H9 (cell line): ENCODE results near the gene LTBP4. TPM values are rescaled to one million over a fixed set of nuclear protein-coding genes. Genes with fewer than 3 reads are reported as not detected.

Experiments used
- DNase-seq: peaks from one replicate; pipeline ENCODE4 v3.0.0-alpha.2; 2017
- H2AFZ ChIP-seq: one replicate; pipeline ENCODE4 v1.6.1; 2013; ENCODE audit warnings: mild to moderate bottlenecking, low read length, control low read depth, moderate library complexity
- H2AK5ac ChIP-seq: 2 replicates; pipeline ENCODE4 v1.6.1; 2013; ENCODE audit warnings: low read length, control low read depth, mixed read lengths; ENCODE audit not compliant: insufficient read length
- H2BK120ac ChIP-seq: one replicate; pipeline ENCODE4 v1.6.1; 2013; ENCODE audit warnings: low read depth, mild to moderate bottlenecking, low read length, control low read depth, inconsistent platforms; ENCODE audit not compliant: poor library complexity, severe bottlenecking
- H2BK12ac ChIP-seq: 2 replicates; pipeline ENCODE4 v1.6.1; 2013; ENCODE audit warnings: low read length, control low read depth, mixed read lengths, low read depth; ENCODE audit not compliant: insufficient read length
- H2BK15ac ChIP-seq: 2 replicates; pipeline ENCODE4 v1.6.1; 2013; ENCODE audit warnings: low read depth, low read length, control low read depth
- H2BK20ac ChIP-seq: one replicate; pipeline ENCODE4 v1.6.1; 2013; ENCODE audit warnings: low read depth, mild to moderate bottlenecking, low read length, control low read depth, inconsistent platforms; ENCODE audit not compliant: poor library complexity, severe bottlenecking
- H2BK5ac ChIP-seq: 2 replicates; pipeline ENCODE4 v1.6.1; 2013; ENCODE audit warnings: low read length, control low read depth, mixed read lengths; ENCODE audit not compliant: insufficient read length
- H3K14ac ChIP-seq: 2 replicates; pipeline ENCODE4 v1.6.1; 2013; ENCODE audit warnings: low read length, control low read depth; ENCODE audit not compliant: insufficient read depth
- H3K18ac ChIP-seq: 2 replicates; pipeline ENCODE4 v1.6.1; 2013; ENCODE audit warnings: low read depth, mild to moderate bottlenecking, mixed read lengths, low read length, control low read depth; ENCODE audit not compliant: insufficient read length
- H3K23ac ChIP-seq: 2 replicates; pipeline ENCODE4 v1.6.1; 2013; ENCODE audit warnings: low read length, control low read depth, mixed read lengths, low read depth; ENCODE audit not compliant: insufficient read length
- H3K23me2 ChIP-seq: 2 replicates; pipeline ENCODE4 v1.6.1; 2013; ENCODE audit warnings: low read depth, mild to moderate bottlenecking, mixed read lengths, low read length, control low read depth; ENCODE audit not compliant: insufficient read length, poor library complexity, severe bottlenecking
- H3K27ac ChIP-seq: 2 replicates; pipeline ENCODE4 v1.5.1; 2013; ENCODE audit warnings: low read length, control low read depth, mixed read lengths, low read depth; ENCODE audit not compliant: insufficient read length
- H3K27me3 ChIP-seq: 2 replicates; pipeline ENCODE4 v1.6.1; 2013; ENCODE audit warnings: low read length, control low read depth, inconsistent platforms; ENCODE audit not compliant: insufficient read depth
- H3K4ac ChIP-seq: 2 replicates; pipeline ENCODE4 v1.6.1; 2013; ENCODE audit warnings: low read depth, mild to moderate bottlenecking, control low read depth, inconsistent platforms, low read length, moderate library complexity
- H3K4me1 ChIP-seq: 2 replicates; pipeline ENCODE4 v1.6.1; 2013; ENCODE audit warnings: low read length, control low read depth, inconsistent platforms; ENCODE audit not compliant: insufficient read depth
- H3K4me2 ChIP-seq: 2 replicates; pipeline ENCODE4 v1.6.1; 2013; ENCODE audit warnings: low read length, control low read depth, mixed read lengths; ENCODE audit not compliant: insufficient read length, insufficient read depth
- H3K56ac ChIP-seq: 2 replicates; pipeline ENCODE4 v1.6.1; 2013; ENCODE audit warnings: low read depth, mild to moderate bottlenecking, mixed read lengths, low read length, control low read depth; ENCODE audit not compliant: insufficient read length
- H3K79me1 ChIP-seq: 2 replicates; pipeline ENCODE4 v1.6.1; 2013; ENCODE audit warnings: low read depth, mild to moderate bottlenecking, moderate library complexity, low read length, control low read depth, inconsistent platforms; ENCODE audit not compliant: insufficient read depth, poor library complexity, severe bottlenecking
- H3K79me2 ChIP-seq: 2 replicates; pipeline ENCODE4 v1.6.1; 2013; ENCODE audit warnings: low read length, control low read depth, inconsistent platforms; ENCODE audit not compliant: insufficient read depth
- H3K9ac ChIP-seq: 2 replicates; pipeline ENCODE4 v1.6.1; 2013; ENCODE audit warnings: low read length, control low read depth, mixed read lengths; ENCODE audit not compliant: insufficient read length; ENCODE audit errors: extremely low read depth
- H3K9me3 ChIP-seq: one replicate; pipeline ENCODE4 v1.6.1; 2013; ENCODE audit warnings: low read depth, low read length, inconsistent platforms; ENCODE audit not compliant: control insufficient read depth
- H3T11ph ChIP-seq: one replicate; pipeline ENCODE4 v1.6.1; 2013; ENCODE audit warnings: mild to moderate bottlenecking, low read length, control low read depth, inconsistent platforms
- H4K20me1 ChIP-seq: one replicate; pipeline ENCODE4 v1.6.1; 2013; ENCODE audit not compliant: control insufficient read depth, insufficient read length, insufficient read depth
- H4K5ac ChIP-seq: 2 replicates; pipeline ENCODE4 v1.6.1; 2013; ENCODE audit warnings: low read depth, mild to moderate bottlenecking, mixed read lengths, low read length, control low read depth; ENCODE audit not compliant: insufficient read length
- H4K8ac ChIP-seq: replicated peaks from 2 replicates; pipeline ENCODE4 v1.6.1; 2013; ENCODE audit warnings: low read length, control low read depth, mixed read lengths, low read depth; ENCODE audit not compliant: insufficient read length
- H4K91ac ChIP-seq: 2 replicates; pipeline ENCODE4 v1.6.1; 2013; ENCODE audit warnings: low read depth, mild to moderate bottlenecking, moderate library complexity, mixed read lengths, low read length, control low read depth; ENCODE audit not compliant: insufficient read length
- H3K27ac Mint-ChIP-seq, 3 experiments: 2 replicates in 2 of 3; 3 replicates in 1 of 3; pipeline ENCODE4 v1.8.0; 2020 to 2021; ENCODE audit warnings: mixed read lengths in 3 of 3, mild to moderate bottlenecking in 1 of 3, moderate library complexity in 1 of 3
- H3K27me3 Mint-ChIP-seq: 2 replicates; pipeline ENCODE4 v1.8.0; 2021; ENCODE audit warnings: low read depth, mild to moderate bottlenecking, moderate library complexity, mixed read lengths
- H3K36me3 Mint-ChIP-seq, 3 experiments: 2 replicates in 2 of 3; 3 replicates in 1 of 3; pipeline ENCODE4 v1.8.0; 2020 to 2021; ENCODE audit warnings: low read depth in 3 of 3, mixed read lengths in 3 of 3; ENCODE audit not compliant: insufficient read depth in 1 of 3
- H3K4me1 Mint-ChIP-seq, 2 experiments: 2 replicates each; pipeline ENCODE4 v1.8.0; 2020; ENCODE audit warnings: mixed read lengths in 2 of 2
- H3K4me3 Mint-ChIP-seq, 2 experiments: 2 replicates in 1 of 2; 3 replicates in 1 of 2; pipeline ENCODE4 v1.8.0; 2020 to 2021; ENCODE audit warnings: mild to moderate bottlenecking in 2 of 2, mixed read lengths in 2 of 2, moderate library complexity in 1 of 2
- H3K9me3 Mint-ChIP-seq, 2 experiments: 2 replicates in 1 of 2; 3 replicates in 1 of 2; pipeline ENCODE4 v1.8.0; 2020; ENCODE audit warnings: mild to moderate bottlenecking in 2 of 2, mixed read lengths in 2 of 2, moderate library complexity in 1 of 2
- WGBS: extraction: QIAGEN DNeasy Blood & Tissue Kit; methylation state at CpG from one replicate; pipeline ENCODE4 v1.1.7; 2013; ENCODE audit warnings: missing lambda C conversion rate, low lambda C conversion rate, mixed read lengths; ENCODE audit not compliant: insufficient read length; ENCODE audit errors: extremely low coverage; 5-methylcytosine and 5-hydroxymethylcytosine counted together
- total RNA-seq: library from RNA; stranded (reverse); gene quantifications from 2 replicates; pipeline ENCODE4 v1.2.1, GENCODE V29; 2021
- TF ChIP-seq, protein P1 (sequence below): fragments of 200-600 bp; sonication (generic); conservative IDR thresholded peaks from 3 replicates; pipeline ENCODE4 v1.8.0; 2021; ENCODE audit warnings: antibody characterized with exemption, mild to moderate bottlenecking

Gene LTBP4
- total RNA-seq, 1 experiment from 2014 or later = 129 TPM

- H3K18ac ChIP-seq = no peak overlapping the region
- peaks cover 66% of the 10 kb centered on the region for H3K27me3 Mint-ChIP-seq
- no peaks in the 10 kb centered on the region for H3K9me3 ChIP-seq
- H2AK5ac ChIP-seq = no peak overlapping the region
- no peak overlapping the region for H2BK15ac ChIP-seq
- H3K4me2 ChIP-seq = no peak overlapping the region
- H2AFZ ChIP-seq = no peak overlapping the region
- no peak overlapping the region for H3K14ac ChIP-seq
- no peak overlapping the region for H3K56ac ChIP-seq
- no peak overlapping the region for H2BK120ac ChIP-seq
- H4K8ac ChIP-seq = no peak overlapping the region
- no peak overlapping the region for H2BK5ac ChIP-seq
- H3K4me1 ChIP-seq = peaks cover 4% of the 10 kb centered on the region
- WGBS = no CpG with 5 or more reads among the region's 18 CpGs
- H2BK20ac ChIP-seq = no peak overlapping the region
- peak; percentile 100 for DNase-seq
- H4K91ac ChIP-seq = no peak overlapping the region
- no peak overlapping the region for H3K4ac ChIP-seq
- H3K4me1 Mint-ChIP-seq = peaks cover 37 to 65% of the 10 kb centered on the region in 2 experiments
- no peak overlapping the region for H4K5ac ChIP-seq
- peak overlapping the region in 1 of 3 experiments; percentile 30; a peak in 2 of 7 replicates for H3K27ac Mint-ChIP-seq
- no peaks in the 10 kb centered on the region for H4K20me1 ChIP-seq
- no peak overlapping the region for H3K27ac ChIP-seq
- TF ChIP-seq, protein P1, sequence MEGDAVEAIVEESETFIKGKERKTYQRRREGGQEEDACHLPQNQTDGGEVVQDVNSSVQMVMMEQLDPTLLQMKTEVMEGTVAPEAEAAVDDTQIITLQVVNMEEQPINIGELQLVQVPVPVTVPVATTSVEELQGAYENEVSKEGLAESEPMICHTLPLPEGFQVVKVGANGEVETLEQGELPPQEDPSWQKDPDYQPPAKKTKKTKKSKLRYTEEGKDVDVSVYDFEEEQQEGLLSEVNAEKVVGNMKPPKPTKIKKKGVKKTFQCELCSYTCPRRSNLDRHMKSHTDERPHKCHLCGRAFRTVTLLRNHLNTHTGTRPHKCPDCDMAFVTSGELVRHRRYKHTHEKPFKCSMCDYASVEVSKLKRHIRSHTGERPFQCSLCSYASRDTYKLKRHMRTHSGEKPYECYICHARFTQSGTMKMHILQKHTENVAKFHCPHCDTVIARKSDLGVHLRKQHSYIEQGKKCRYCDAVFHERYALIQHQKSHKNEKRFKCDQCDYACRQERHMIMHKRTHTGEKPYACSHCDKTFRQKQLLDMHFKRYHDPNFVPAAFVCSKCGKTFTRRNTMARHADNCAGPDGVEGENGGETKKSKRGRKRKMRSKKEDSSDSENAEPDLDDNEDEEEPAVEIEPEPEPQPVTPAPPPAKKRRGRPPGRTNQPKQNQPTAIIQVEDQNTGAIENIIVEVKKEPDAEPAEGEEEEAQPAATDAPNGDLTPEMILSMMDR = no peak; the same call in 2 of the 3 replicates
- peaks cover 14% of the 10 kb centered on the region for H3K23me2 ChIP-seq
- H3K9me3 Mint-ChIP-seq = no peaks in the 10 kb centered on the region; a peak in 1 of 5 replicates
- peaks cover 10% of the 10 kb centered on the region; the same call in 1 of the 2 replicates for H3K27me3 ChIP-seq
- H3K36me3 Mint-ChIP-seq = peaks cover 2 to 7% (median 6%) of the 10 kb centered on the region in 3 experiments; a peak in 6 of 7 replicates
- H3K9ac ChIP-seq = no peak overlapping the region
- no peaks in the 10 kb centered on the region for H3K79me1 ChIP-seq
- H3T11ph ChIP-seq = no peak overlapping the region
- H3K79me2 ChIP-seq = no peaks in the 10 kb centered on the region
- H3K23ac ChIP-seq = no peak overlapping the region
- no peak overlapping the region for H2BK12ac ChIP-seq
- peak overlapping the region; percentile 3 to 78; a peak in 4 of 5 replicates for H3K4me3 Mint-ChIP-seq
Observed at GRCh38 chr19:40604171-40604646, 3.0 kb downstream of the LTBP4 start.
